Stimulated activated CD8-positive, alpha-beta memory T cell treated with anti-CD3 and anti-CD28 coated beads, Interleukin-4, amount 100 ng/mL, for 48 hours (primary cell): ENCODE measurements around the gene C10orf143.
"Not testable (repeated sequence)": the region's sequence is repeated elsewhere in the genome, so short reads cannot be mapped to it uniquely, and the experiment has no call there.

ENCODE experiments used
- DNase-seq: peaks from one replicate; pipeline ENCODE4 v3.0.0-alpha.2; 2020

The C10orf143 gene

GRCh38 chr10:130110246-130111112, at the start of gene C10orf143:
Gene C10orf143 (minus strand): TSS chr10:130110830. CDS start chr10:130110772, 58 bp downstream.
- DNase-seq = peak; percentile 99

DNA sequence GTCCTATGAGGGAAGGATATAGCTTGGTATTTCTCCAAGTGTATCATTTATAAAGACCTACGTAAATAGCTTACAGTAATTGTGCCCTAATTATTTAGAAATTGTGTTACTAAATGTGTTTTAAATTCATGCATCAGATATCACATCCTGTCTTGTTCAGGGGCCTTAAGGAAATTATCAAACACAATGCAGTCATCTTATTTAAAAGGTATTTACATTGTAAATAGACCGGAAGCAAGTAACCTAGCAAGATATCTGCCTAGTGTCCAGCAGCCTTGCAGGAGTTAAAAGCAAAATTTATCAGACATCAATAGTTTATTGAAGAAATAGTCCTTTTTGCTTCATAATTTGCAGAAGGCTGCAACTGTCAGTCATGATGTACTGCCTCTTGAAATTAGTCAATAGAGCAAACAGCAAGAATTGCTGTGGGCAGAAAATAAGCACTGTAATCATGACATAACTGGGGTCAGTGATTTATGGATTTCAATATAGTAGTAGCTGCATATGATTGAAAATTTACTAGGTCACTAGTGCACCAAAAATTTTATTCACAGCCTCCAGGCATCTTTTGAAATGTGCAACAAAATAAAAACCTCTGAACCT, 48.7 kb upstream of the C10orf143 start:
- DNase-seq = no peak

GRCh38 chr10:130146042-130146441, 35.4 kb upstream of the C10orf143 start:
- DNase-seq = no peak

DNA sequence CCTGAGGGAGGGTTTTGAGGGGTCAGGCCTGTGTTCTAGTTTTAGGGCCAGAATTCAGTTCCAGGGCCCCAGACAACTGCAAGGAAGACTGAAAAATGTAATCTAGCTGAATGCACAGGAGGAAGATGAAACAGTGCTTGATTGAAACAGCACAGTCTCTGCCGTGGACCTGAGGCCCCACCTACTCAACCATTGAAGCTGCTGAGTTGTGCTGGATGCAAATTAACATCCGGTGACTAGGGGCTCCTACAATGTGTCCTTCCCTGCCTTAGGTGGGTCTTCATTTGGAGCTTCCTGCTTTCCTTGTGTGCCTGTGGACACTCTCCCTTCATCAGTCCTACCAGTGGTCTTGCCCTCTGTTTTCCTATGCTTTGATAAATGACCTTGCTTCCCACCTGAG, 31.2 kb upstream of the C10orf143 start:
- DNase-seq = no peak

- no peak for DNase-seq
These were observed 30.8 kb upstream of the C10orf143 start for GRCh38 chr10:130141460-130141859.

GRCh38 chr10:130141038-130141437, 30.4 kb upstream of the C10orf143 start:
- DNase-seq = no peak

- DNase-seq = no peak
These were observed 29.8 kb upstream of the C10orf143 start for GRCh38 chr10:130140425-130140824.

GRCh38 chr10:130138479-130138866, 27.8 kb upstream of the C10orf143 start:
- no peak for DNase-seq

GRCh38 chr10:130137659-130138478, 27.2 kb upstream of the C10orf143 start:
- no peak for DNase-seq

DNA sequence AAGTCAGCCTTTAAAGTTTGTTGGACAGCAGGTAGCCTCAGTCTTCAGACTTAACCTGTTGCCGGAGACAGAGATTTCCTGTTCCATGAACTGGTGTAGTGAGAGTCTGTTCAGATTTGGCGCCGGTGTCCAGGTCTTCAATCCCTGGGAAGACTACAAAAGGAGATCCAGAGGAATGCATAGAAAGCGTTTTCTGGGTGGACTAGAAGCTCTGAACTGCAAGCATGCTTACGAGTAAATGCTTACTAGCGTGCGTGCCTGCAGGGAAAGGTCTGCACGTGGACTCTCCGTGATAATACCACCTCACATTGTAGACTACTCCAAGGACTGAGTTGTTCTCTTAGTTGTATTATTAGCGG, 26.4 kb upstream of the C10orf143 start:
- DNase-seq = no peak

DNA sequence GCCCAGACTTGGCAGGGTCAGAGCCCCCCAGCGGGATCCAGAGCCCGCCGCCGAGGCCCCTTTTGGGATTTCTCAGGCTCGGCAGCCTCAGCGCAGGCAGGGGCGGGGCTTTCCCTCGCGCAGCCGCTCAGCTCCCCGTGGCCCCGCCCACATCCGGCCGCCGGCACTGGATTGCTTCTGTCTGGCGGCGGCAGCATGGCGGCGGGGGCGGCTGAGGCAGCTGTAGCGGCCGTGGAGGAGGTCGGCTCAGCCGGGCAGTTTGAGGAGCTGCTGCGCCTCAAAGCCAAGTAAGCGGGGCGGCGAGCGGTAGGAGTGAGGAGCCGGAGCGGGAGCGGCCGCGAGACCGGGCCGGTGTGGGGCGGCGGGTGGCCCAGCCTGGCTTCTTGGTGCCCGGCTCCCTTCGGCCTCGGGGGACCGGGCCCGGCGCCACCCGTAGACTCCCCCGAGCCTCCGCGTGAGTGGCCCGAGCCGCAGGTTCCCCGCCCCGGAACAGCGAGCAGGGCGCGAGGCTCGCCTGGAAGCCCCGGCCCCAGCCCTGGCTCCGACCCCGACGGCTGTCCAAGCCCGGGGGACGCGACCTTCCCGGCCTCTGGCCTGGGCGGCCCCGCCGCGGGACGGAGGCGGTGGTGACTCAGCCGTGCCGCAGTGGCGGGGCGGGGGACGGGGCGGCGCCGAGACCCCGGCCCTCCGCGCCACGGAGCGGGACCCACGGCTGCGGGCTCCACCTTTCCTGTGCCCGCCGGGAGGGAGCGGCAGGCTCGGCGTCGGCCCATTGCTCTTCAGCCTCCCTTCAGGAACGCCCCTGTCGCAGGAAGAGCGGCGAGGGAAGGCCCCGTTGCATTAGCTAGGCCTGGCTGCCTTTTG, 25.8 kb upstream of the C10orf143 start, which contains the start of gene GLRX3:
Gene GLRX3, plus strand, starts transcription at position 166 of the 864 bp plus-strand sequence. Its CDS starts 30 bp downstream, at position 196.
- peak; percentile 92 for DNase-seq

DNA sequence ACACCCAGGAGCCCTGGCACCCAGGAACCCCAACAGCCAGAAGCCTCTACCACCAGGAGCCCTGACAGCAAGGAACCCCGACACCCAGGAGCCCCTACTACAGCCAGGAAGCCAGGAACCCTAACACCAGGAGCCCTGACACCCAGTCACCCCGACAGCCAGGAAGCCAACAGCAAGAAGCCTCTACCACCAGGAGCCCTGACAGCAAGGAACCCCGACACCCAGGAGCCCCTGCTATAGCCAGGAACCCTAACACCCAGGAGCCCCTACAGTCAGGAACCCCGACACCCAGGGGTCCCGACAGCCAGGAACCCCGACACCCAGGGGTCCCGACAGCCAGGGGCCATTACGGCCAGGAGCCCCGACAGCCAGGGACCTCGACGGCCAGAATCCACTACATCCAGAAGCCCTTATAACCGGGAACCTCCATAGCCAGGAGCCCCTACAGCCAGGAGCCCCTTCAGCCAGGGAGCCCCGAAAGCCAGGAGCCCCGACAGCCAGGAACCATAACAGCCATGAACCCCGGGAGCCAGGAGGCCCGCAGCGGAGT, 25.1 kb upstream of the C10orf143 start:
- no peak for DNase-seq

GRCh38 chr10:130128922-130129321, 18.3 kb upstream of the C10orf143 start:
- no peak for DNase-seq

- no peak for DNase-seq
These were observed 17.6 kb upstream of the C10orf143 start for GRCh38 chr10:130128062-130128781.

GRCh38 chr10:130127364-130128061, 16.9 kb upstream of the C10orf143 start:
- peak; percentile 58 for DNase-seq

DNA sequence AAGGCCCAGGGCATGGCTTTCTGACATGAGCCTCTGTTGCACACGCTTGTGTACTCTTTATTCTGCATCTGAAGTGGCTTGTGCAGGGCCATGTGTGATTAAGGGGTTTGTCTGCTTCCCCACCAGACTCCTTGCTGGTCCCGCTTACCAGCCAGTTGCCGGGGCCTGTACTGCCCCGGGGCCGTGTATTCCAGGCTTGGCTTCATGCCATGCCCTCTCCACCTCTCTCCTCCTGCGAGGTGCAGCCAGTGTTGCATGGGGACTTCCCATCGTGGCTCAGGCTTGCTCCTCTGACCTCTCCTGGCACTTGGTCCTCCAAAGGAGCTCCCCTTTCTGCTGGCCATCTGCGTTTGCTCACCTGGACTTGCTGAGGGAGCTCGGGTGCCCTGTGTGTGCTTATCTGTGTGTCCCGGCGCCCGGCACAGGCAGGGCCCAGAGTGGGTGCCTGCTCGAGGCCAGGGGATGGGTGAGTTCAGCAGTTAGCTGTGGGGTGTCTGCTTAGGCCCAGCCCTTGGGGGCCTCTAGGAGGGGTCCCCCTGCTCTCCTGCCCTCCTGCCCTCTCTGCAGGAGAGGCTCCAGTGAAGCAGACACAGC, 11.0 kb upstream of the C10orf143 start:
- DNase-seq = no peak

GRCh38 chr10:130117535-130117934, 6.9 kb upstream of the C10orf143 start:
- DNase-seq = not testable (repeated sequence)

- not testable (repeated sequence) for DNase-seq
These were observed 6.3 kb upstream of the C10orf143 start for GRCh38 chr10:130116942-130117341.

- no peak for DNase-seq
These were observed 2.2 kb upstream of the C10orf143 start for GRCh38 chr10:130112821-130113220.

DNA sequence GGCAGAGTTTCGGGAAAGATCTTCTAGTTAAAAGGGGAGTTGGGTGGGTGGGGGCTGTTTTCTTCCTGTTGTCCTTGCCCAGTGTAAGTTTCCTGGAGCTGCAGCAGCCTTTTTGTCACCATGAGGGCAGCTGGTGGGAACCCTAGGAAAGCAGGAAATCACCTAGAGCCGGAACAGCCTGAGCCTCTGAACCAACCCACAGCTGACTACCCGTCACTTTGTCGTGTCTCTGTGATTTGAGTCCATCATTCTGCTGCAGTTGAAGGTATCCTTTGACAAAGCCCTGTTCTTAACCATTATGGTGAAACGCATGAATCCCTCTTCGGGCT, 1.2 kb upstream of the C10orf143 start:
- no peak for DNase-seq
